Gastroesophageal sphincter (tissue), 4 donors: ENCODE results near the gene LSP1. TPM values are rescaled to one million over a fixed set of nuclear protein-coding genes. Genes with fewer than 3 reads are reported as not detected.
"Not testable (repeated sequence)": the region's sequence is repeated elsewhere in the genome, so short reads cannot be mapped to it uniquely, and the experiment has no call there.

Experiments
- ATAC-seq: fragments of 150-250 bp; one replicate; pipeline ENCODE4 v1.9.1; 2016; ENCODE audit warnings: mild to moderate bottlenecking, moderate library complexity
- H3K27ac ChIP-seq, 4 donors: fragments of 200-600 bp; sonication (generic) in 3 of 4; 1 replicate in 3 of 4; 2 replicates in 1 of 4; pipeline ENCODE4 v1.5.1; 2016 to 2019
- H3K27me3 ChIP-seq: fragments of 200-600 bp; sonication (generic); one replicate; pipeline ENCODE4 v1.5.1; 2019
- H3K36me3 ChIP-seq, 2 donors: fragments of 200-600 bp; sonication (generic); one replicate each; pipeline ENCODE4 v1.5.1; 2019; ENCODE audit warnings: control low read depth in 1 of 2
- H3K4me1 ChIP-seq, 3 donors: fragments of 200-600 bp; sonication (generic); 1 replicate in 2 of 3; 2 replicates in 1 of 3; pipeline ENCODE4 v1.5.1; 2016 to 2019; ENCODE audit warnings: control low read depth in 2 of 3
- H3K4me3 ChIP-seq, 2 donors: fragments of 200-600 bp; sonication (generic); one replicate each; pipeline ENCODE4 v1.5.1; 2019; ENCODE audit warnings: mild to moderate bottlenecking in 1 of 2, moderate library complexity in 1 of 2
- H3K9me3 ChIP-seq, 3 donors: fragments of 200-600 bp; sonication (generic); one replicate each; pipeline ENCODE4 v1.5.1; 2017 to 2019; ENCODE audit warnings: control low read depth in 2 of 3
- CTCF ChIP-seq, 4 experiments: fragments of 200-600 bp in 2 of 4; fragments of 450-650 bp in 2 of 4; sonication (generic) in 1 of 4; IDR thresholded peaks; one replicate each; pipeline ENCODE4 v1.5.1; 2017 to 2019; ENCODE audit warnings: antibody characterized with exemption in 4 of 4, mild to moderate bottlenecking in 2 of 4, moderate library complexity in 2 of 4
- EP300 ChIP-seq: sonication (generic); formaldehyde crosslinking; IDR thresholded peaks from one replicate; pipeline ENCODE4 v1.6.1; 2017; ENCODE audit warnings: antibody characterized with exemption, mild to moderate bottlenecking
- POLR2A ChIP-seq, 2 donors: fragments of 450-650 bp; IDR thresholded peaks; one replicate each; pipeline ENCODE4 v1.6.1; 2017; ENCODE audit warnings: antibody characterized with exemption in 2 of 2, mild to moderate bottlenecking in 2 of 2, moderate library complexity in 1 of 2
- POLR2AphosphoS5 ChIP-seq: sonication (generic); formaldehyde crosslinking; IDR thresholded peaks from one replicate; pipeline ENCODE4 v1.6.1; 2017; ENCODE audit warnings: antibody characterized with exemption
- WGBS, 2 donors: methylation state at CpG; one replicate each; pipeline ENCODE4 v1.1.5; 2018; ENCODE audit warnings: low coverage in 1 of 2; 5-methylcytosine and 5-hydroxymethylcytosine counted together
- total RNA-seq, 4 donors: library from RNA; depleted of rRNA; stranded (reverse); fragments of >200 nt; gene quantifications; one replicate each; pipeline ENCODE4 v1.1.0, GENCODE V29; 2016

The LSP1 gene
- total RNA-seq, 4 donors from 2014 or later = 13.4 to 133 (median 47.7) TPM

GRCh38 chr11:1872267-1872985 is 19.5 kb downstream of the LSP1 start:
- Histone ChIP-seq H3K9me3 (no peaks in the 10 kb centered on the region), H3K27ac (peak overlapping the region in 3 of 4 donors; percentile 66 to 88 (median 66)), H3K4me3 (peak overlapping the region in 1 of 2 donors; percentile 46), H3K4me1 (peaks cover 0 to 79% (median 22%) of the 10 kb centered on the region in 3 donors), H3K36me3 (no peaks in the 10 kb centered on the region), H3K27me3 (peaks cover 29% of the 10 kb centered on the region)
- no CpG with 5 or more reads among the region's 25 CpGs for WGBS, 2 donors
- no peak for TF ChIP-seq POLR2AphosphoS5
- TF ChIP-seq CTCF (IDR thresholded peaks at IDR 0.05) = no peak
- no peak for TF ChIP-seq EP300
- no peak for TF ChIP-seq POLR2A (IDR thresholded peaks at IDR 0.05)
- no peak for ATAC-seq

GRCh38 chr11:1873048-1873812 is 20.3 kb downstream of the LSP1 start:
- peak; percentile 32 for ATAC-seq
- Histone ChIP-seq H3K4me3 (peak overlapping the region in 1 of 2 donors; percentile 12), H3K4me1 (peaks cover 0 to 79% (median 25%) of the 10 kb centered on the region in 3 donors)

GRCh38 chr11:1873813-1874150 is 20.9 kb downstream of the LSP1 start:
- not testable (repeated sequence) for H3K4me3 ChIP-seq, H3K36me3 ChIP-seq, H3K9me3 ChIP-seq, ATAC-seq
- peaks cover 0 to 79% (median 25%) of the 10 kb centered on the region in 3 donors for H3K4me1 ChIP-seq
- 71 to 83% methylated on average over 12 to 15 of the region's 17 CpGs for WGBS, 2 donors
- H3K27me3 ChIP-seq = peaks cover 29% of the 10 kb centered on the region
- peak overlapping the region in 3 of 4 donors; percentile 49 to 88 (median 66) for H3K27ac ChIP-seq

More at GRCh38 chr11:1873048-1873812, 20.3 kb downstream of the LSP1 start:
- H3K27me3 ChIP-seq = peaks cover 29% of the 10 kb centered on the region
- TF ChIP-seq POLR2AphosphoS5 (no peak), EP300 (no peak)
- 9 to 17% methylated on average over 1 of the region's 11 CpGs for WGBS, 2 donors
- peak overlapping the region in 3 of 4 donors; percentile 49 to 88 (median 66) for H3K27ac ChIP-seq
- H3K9me3 ChIP-seq = no peaks in the 10 kb centered on the region
- H3K36me3 ChIP-seq = no peaks in the 10 kb centered on the region

GRCh38 chr11:1874441-1875092 is 21.7 kb downstream of the LSP1 start:
- H3K4me3 ChIP-seq = peak overlapping the region in 1 of 2 donors; percentile 12
- H3K4me1 ChIP-seq = peaks cover 0 to 78% (median 25%) of the 10 kb centered on the region in 3 donors
- H3K9me3 ChIP-seq, ATAC-seq, H3K36me3 ChIP-seq: not testable (repeated sequence)
- 80 to 90% methylated on average over 1 to 2 of the region's 17 CpGs for WGBS, 2 donors
- H3K27ac ChIP-seq = peak overlapping the region in 3 of 4 donors; percentile 79 to 88 (median 81)
- H3K27me3 ChIP-seq = peaks cover 28% of the 10 kb centered on the region

- Histone ChIP-seq H3K27me3 (peaks cover 21% of the 10 kb centered on the region), H3K36me3 (no peaks in the 10 kb centered on the region), H3K27ac (peak overlapping the region in 3 of 4 donors; percentile 79 to 88 (median 81)), H3K9me3 (no peaks in the 10 kb centered on the region), H3K4me1 (peaks cover 0 to 81% (median 31%) of the 10 kb centered on the region in 3 donors), H3K4me3 (peak overlapping the region in 1 of 2 donors; percentile 12)
- 90% methylated on average over 2 of the region's 28 CpGs; no CpG with 5 or more reads in 1 of the 2 donors for WGBS, 2 donors
- TF ChIP-seq POLR2A (IDR thresholded peaks at IDR 0.05) = no peak
- no peak for TF ChIP-seq CTCF (IDR thresholded peaks at IDR 0.05)
- TF ChIP-seq EP300 = no peak
- no peak for TF ChIP-seq POLR2AphosphoS5
- ATAC-seq = no peak
Measured at GRCh38 chr11:1875093-1875850, 22.4 kb downstream of the LSP1 start.

- Histone ChIP-seq H3K27ac (peak overlapping the region in 3 of 4 donors; percentile 79 to 88 (median 81)), H3K27me3 (peaks cover 15% of the 10 kb centered on the region), H3K4me1 (peaks cover 0 to 81% (median 36%) of the 10 kb centered on the region in 3 donors), H3K4me3 (peak overlapping the region in 1 of 2 donors; percentile 27)
- no CpG with 5 or more reads among the region's 13 CpGs for WGBS, 2 donors
- H3K36me3 ChIP-seq, ATAC-seq, H3K9me3 ChIP-seq: not testable (repeated sequence)
Measured at GRCh38 chr11:1875851-1876301, 23.0 kb downstream of the LSP1 start.
